Measurements from ENCODE around the gene ZGLP1. TPM values are rescaled to one million over a fixed set of nuclear protein-coding genes. Genes with fewer than 3 reads are reported as not detected.

The ZGLP1 gene
- total RNA-seq, 2 experiments from 2014 or later: 0.85 to 2.0 TPM

DNA sequence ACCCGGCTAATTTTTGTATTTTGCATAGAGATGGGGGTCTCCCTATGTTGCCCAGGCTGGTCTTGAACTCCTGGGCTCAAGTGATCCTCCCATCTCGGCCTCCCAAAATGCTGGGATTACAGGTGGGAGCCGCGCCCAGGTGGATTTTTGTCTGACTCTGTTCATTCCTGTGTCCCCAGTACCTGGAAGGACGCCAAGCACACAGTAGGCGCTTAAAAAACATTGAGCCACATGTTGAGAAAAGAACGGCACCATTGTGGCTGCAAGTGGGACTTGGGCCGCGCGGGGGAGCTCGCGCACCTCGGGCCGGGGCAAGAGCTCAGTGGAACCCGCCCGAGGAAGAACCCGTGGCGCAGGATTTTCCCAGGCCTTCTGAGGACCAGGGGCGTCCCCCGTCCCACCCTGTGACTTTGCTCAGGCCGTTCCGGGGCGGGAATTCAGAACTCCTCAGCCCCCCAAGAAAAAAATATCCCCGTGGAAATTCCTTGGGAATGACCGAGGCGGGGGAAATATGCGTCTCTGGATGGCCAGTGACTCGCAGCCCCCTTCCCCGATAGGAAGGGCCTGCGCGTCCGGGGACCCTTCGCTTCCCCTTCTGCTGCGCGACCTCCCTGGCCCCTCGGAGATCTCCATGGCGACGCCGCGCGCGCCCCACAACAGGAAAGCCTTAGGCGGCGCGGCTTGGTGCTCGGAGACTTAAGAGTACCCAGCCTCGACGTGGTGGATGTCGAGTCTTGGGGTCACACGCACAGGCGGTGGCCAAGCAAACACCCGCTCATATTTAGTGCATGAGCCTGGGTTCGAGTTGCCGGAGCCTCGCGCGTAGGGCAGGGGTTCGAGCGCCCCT is 40.1 kb downstream of the ZGLP1 start:
- ChIA-PET CTCF (interaction anchor here (0.6 to 6.5 kb wide), 28 partner anchors 9 to 863 kb away, joined by 3 to 212 read pairs (median 6); partner anchors contain the start of genes CDC37, FDX2, ICAM4 and ICAM5), POLR2A (interaction anchor here (0.5 to 4.7 kb wide), 9 partner anchors 9 to 123 kb away, joined by 3 to 69 read pairs (median 10); partner anchors contain the start of genes ICAM4, ICAM5 and RAVER1)
- no peaks in the 10 kb centered on the region for H3K27me3 Mint-ChIP-seq
- peaks cover 15% of the 10 kb centered on the region for H3K36me3 Mint-ChIP-seq
- no peaks in the 10 kb centered on the region for H3K9me3 Mint-ChIP-seq
- H3K4me3 Mint-ChIP-seq: peak overlapping the region; percentile 85
- DNase-seq: peak; percentile 93
- intact Hi-C loops (cut with micrococcal nuclease): loop anchor here (1.0 to 2.0 kb wide), 4 partner anchors 17 to 120 kb away; partner anchors contain the start of genes ICAM4, ICAM5 and TYK2
- peaks cover 30% of the 10 kb centered on the region for H3K4me1 Mint-ChIP-seq (ENCODE audit: low read depth)
- H3K27ac Mint-ChIP-seq: peak overlapping the region; percentile 89

DNA sequence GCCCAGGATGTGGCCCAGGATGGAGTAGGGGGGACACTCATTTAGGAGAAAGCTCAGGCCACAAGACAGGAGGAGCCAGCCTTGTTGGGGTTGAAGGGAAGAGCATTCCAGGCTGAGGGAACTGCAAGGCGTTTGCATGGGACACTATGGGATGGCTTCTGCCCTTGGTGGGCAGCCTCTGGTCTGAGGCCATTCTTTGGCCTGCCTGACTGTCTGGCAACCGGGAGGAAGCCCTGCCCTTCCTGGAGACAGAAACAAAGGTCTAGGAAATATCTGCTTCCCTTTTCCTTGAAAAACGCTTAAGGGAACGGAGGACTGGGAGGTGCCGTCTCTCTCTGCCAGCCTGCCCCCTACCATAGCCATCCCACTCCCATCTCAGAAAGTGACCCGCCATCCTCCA is 41.5 kb downstream of the ZGLP1 start:
- Mint-ChIP-seq H3K4me3 (no peak overlapping the region), H3K36me3 (peaks cover 10% of the 10 kb centered on the region), H3K4me1 (ENCODE audit: low read depth) (peaks cover 23% of the 10 kb centered on the region), H3K27me3 (no peaks in the 10 kb centered on the region), H3K9me3 (no peaks in the 10 kb centered on the region), H3K27ac (peak overlapping the region; percentile 1)
- no peak for DNase-seq
- POLR2A ChIA-PET: interaction anchor here (0.8 to 4.7 kb wide), 2 partner anchors 8 to 66 kb away, joined by 3 to 69 read pairs; no protein-coding TSS in a partner anchor
- intact Hi-C loops (cut with micrococcal nuclease): no loop called here
- CTCF ChIA-PET: interaction anchor here (0.7 to 6.5 kb wide), 4 partner anchors 9 to 136 kb away, joined by 3 to 212 read pairs (median 62); partner anchors contain the start of gene CDC37

DNA sequence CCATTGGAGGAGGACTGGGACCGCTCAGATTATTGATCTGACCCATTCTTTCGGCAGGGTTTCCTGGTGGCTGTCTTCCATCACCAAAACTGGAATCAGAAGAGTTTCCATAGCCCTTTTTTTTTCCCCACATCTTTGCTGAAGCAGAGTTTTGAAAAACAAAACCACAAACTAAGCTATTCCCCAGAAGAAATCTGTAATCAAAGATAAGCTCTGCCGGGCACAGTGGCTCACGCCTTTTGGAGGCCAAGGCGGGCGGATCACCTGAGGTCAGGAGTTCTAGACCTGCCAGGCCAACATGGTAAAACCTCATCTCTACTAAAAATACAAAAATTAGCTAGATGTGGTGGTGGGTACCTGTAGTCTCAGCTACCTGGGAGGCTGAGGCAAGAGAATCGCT is 42.9 kb downstream of the ZGLP1 start:
- ChIA-PET POLR2A (interaction anchor here (1.5 kb wide), 1 partner anchor 114 kb away, joined by 3 read pairs; the partner anchor contains the start of gene TYK2), CTCF (interaction anchor here (0.6 to 6.5 kb wide), 2 partner anchors 102 to 121 kb away, joined by 4 to 212 read pairs; no protein-coding TSS in a partner anchor)
- no peak for DNase-seq
- Mint-ChIP-seq H3K9me3 (no peaks in the 10 kb centered on the region), H3K36me3 (peaks cover 4% of the 10 kb centered on the region), H3K27ac (no peak overlapping the region), H3K4me1 (ENCODE audit: low read depth) (peaks cover 15% of the 10 kb centered on the region), H3K27me3 (no peaks in the 10 kb centered on the region), H3K4me3 (no peak overlapping the region)
- intact Hi-C loops (cut with micrococcal nuclease): no loop called here

DNA sequence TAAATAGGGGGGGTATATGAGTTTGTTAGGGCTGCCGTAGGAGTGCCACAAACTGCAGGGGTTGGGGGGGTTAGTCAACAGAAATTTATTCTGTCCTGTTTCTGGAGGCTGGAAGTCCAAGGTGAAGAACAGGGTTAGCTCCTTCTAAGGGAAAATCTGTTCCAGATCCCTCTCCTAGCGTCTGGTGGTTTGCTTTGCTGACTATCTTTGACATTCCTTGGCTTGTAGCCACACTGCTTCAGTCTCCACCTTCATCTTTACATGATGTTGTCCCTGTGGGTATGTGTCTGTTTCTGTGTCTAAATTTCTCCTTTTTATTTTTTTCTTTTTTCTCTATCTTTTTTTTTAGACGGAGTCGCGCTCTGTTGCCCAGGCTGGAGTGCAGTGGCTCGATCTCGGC is 46.8 kb downstream of the ZGLP1 start:
- POLR2A ChIA-PET: interaction anchor here (5.3 kb wide), 1 partner anchor 8 kb away, joined by 69 read pairs; the partner anchor contains the start of gene ICAM1
- peaks cover 6% of the 10 kb centered on the region for H3K36me3 Mint-ChIP-seq
- H3K4me3 Mint-ChIP-seq: no peak overlapping the region
- peaks cover 26% of the 10 kb centered on the region for H3K4me1 Mint-ChIP-seq (ENCODE audit: low read depth)
- CTCF ChIA-PET: interaction anchor here (0.7 to 9.4 kb wide), 4 partner anchors 12 to 130 kb away, joined by 3 to 189 read pairs (median 53); no protein-coding TSS in a partner anchor
- no peak overlapping the region for H3K27ac Mint-ChIP-seq
- no peaks in the 10 kb centered on the region for H3K27me3 Mint-ChIP-seq
- intact Hi-C loops (cut with micrococcal nuclease): no loop called here
- no peak for DNase-seq
- no peaks in the 10 kb centered on the region for H3K9me3 Mint-ChIP-seq

DNA sequence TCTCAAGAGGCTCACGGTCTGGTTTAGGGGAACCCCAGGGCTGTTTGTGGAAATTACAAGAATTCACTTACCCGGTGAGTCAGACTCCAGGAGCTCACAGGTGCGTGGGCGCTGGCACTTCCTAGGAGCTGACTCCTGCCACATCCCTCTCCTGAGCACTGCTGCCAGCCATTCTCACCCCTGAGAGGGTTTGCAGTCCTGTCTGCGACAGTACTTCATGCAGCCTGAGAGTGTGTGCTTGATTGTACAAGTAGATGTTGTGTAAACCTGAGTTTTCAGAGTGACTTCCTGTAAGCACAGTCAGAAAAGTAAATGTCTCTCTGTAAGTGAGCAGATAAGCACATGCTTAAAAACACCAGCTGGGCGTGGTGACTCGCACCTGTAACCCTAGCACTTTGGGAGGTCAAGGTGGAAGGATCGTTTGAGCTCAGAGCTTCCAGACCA is 49.5 kb downstream of the ZGLP1 start:
- Mint-ChIP-seq H3K36me3 (peaks cover 25% of the 10 kb centered on the region), H3K9me3 (no peaks in the 10 kb centered on the region), H3K4me3 (peak overlapping the region; percentile 48), H3K27ac (peak overlapping the region; percentile 93), H3K27me3 (no peaks in the 10 kb centered on the region), H3K4me1 (ENCODE audit: low read depth) (peaks cover 26% of the 10 kb centered on the region)
- ChIA-PET POLR2A (interaction anchor here (0.6 to 5.3 kb wide), 10 partner anchors 10 to 168 kb away, joined by 3 to 69 read pairs (median 3); partner anchors contain the start of genes ICAM1 and TYK2), CTCF (interaction anchor here (0.5 to 9.4 kb wide), 21 partner anchors 10 to 439 kb away, joined by 3 to 189 read pairs (median 8); partner anchors contain the start of genes CDC37, ICAM1, ICAM4 and ICAM5)
- DNase-seq: peak; percentile 89
- intact Hi-C loops (cut with micrococcal nuclease): loop anchor here (1.0 kb wide), 2 partner anchors 9 to 11 kb away; partner anchors contain the start of gene ICAM1

DNA sequence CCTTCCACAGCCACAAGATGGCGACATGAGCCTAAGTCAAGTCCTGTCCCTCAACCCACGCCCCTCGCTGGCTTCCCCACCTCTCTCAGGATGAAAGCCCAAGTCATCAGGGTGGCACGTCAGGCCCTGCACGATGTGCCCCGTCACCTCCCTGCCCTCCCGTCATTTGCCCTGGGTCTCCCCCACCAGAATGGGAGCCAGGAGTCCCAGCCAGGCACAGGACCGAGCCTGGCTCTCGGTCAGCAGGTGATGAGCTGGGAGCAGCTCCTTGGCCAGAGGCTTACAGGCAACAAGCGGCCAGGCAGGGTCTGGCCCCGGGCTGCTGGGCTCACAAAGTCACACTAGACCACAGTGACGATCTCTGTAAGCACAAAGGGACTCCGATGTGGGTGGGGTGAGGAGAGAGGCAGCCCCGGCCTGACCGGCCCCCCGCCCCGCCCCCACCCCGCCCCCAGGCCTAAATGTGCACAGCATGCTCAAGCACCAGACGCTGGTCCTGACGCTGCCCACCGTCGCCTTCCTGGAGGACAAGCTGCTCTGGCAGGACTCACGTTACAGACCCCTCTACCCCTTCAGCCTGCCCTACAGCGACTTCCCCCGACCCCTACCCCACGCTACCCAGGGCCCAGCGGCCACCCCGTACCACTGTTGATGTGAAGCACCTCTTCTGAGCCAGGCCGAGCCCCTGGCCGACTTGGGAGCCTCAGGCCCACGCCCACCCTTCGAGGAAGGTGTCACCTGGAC is 50.3 kb downstream of the ZGLP1 start:
- Mint-ChIP-seq H3K36me3 (peaks cover 29% of the 10 kb centered on the region), H3K4me1 (ENCODE audit: low read depth) (peaks cover 26% of the 10 kb centered on the region), H3K4me3 (no peak overlapping the region), H3K9me3 (no peaks in the 10 kb centered on the region), H3K27ac (peak overlapping the region; percentile 93), H3K27me3 (no peaks in the 10 kb centered on the region)
- ChIA-PET POLR2A (interaction anchor here (0.6 to 5.3 kb wide), 9 partner anchors 11 to 163 kb away, joined by 3 to 69 read pairs (median 3); partner anchors contain the start of genes ICAM1, ICAM5 and TYK2), CTCF (interaction anchor here (0.6 to 9.4 kb wide), 45 partner anchors 9 to 443 kb away, joined by 3 to 189 read pairs (median 4); partner anchors contain the start of genes CDC37, ICAM1, ICAM4 and ICAM5)
- intact Hi-C loops (cut with micrococcal nuclease): loop anchor here (1.0 to 2.0 kb wide), 2 partner anchors 121 to 130 kb away; partner anchors contain the start of gene TYK2
- DNase-seq: peak; percentile 98

DNA sequence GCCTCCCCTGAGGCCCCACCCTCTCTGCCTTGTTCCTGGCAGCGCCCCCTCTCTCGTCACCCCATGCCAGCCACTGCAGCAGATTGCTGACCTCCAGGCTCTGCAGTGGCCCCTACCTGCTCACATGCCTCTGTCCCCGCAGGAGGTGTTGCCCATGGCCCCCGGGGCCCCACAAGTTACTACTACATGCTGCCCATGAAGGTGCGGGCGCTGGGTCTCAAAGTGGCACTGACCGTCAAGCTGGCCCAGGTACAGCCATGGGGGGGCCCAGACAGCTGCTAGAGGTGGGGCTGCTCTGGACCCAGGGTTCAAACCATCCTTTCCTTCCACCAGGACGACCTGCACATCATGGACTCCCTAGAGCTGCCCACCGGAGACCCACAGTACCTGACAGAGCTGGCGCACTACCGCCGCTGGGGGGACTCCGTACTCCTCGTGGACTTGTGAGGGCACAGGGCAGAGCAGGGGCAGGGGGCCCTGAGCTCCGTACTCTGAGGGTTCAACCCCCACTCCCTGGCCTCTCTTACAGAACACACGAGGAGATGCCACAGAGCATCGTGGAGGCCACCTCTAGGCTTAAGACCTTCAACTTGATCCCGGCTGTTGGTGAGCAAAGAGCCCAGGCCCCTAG is 51.4 kb downstream of the ZGLP1 start:
- intact Hi-C loops (cut with micrococcal nuclease): loop anchor here (2.0 kb wide), 1 partner anchor 123 kb away; the partner anchor contains the start of gene TYK2
- Mint-ChIP-seq H3K27ac (no peak overlapping the region), H3K9me3 (no peaks in the 10 kb centered on the region), H3K27me3 (no peaks in the 10 kb centered on the region), H3K4me3 (no peak overlapping the region), H3K36me3 (peaks cover 31% of the 10 kb centered on the region), H3K4me1 (ENCODE audit: low read depth) (peaks cover 32% of the 10 kb centered on the region)
- POLR2A ChIA-PET: interaction anchor here (0.8 to 5.3 kb wide), 5 partner anchors 12 to 164 kb away, joined by 3 to 69 read pairs (median 13); partner anchors contain the start of genes ICAM1, ICAM5 and TYK2
- CTCF ChIA-PET: interaction anchor here (0.6 to 9.4 kb wide), 35 partner anchors 8 to 444 kb away, joined by 3 to 189 read pairs (median 4); partner anchors contain the start of genes CDC37, ICAM1, ICAM4 and ICAM5
- DNase-seq: no peak

DNA sequence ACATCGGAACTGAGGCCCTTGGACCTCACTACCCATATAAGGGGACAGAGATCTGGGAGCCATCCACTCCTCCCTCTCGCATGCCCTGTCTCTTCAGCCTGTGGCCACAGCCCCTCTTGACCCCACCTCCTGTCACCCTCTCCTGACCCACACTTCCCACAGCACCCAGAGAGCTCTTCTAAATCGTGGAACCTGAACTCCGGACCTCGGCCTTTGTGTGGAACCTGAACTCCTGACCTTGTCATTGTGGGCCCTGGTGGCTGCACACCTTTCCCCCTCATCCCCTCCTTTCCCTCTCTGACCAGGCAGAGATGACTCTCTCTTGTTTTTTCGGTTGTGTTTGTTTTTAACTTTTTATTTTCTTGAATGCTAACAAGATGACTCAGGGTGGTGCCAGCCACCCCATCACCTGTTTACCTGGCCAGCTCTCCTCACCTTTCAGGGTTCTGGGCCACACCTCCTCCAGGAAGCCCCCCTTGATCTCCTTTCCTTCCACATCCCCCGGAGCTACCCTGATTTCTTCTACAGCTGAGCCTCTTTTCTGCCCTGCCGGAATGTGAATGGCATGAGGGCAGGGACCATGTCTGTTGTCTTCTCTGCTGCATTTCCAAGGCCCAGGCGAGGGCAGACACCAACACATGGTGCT is 52.5 kb downstream of the ZGLP1 start:
- Mint-ChIP-seq H3K4me3 (no peak overlapping the region), H3K36me3 (peaks cover 37% of the 10 kb centered on the region), H3K9me3 (no peaks in the 10 kb centered on the region), H3K4me1 (ENCODE audit: low read depth) (peaks cover 36% of the 10 kb centered on the region), H3K27me3 (no peaks in the 10 kb centered on the region), H3K27ac (no peak overlapping the region)
- ChIA-PET POLR2A (interaction anchor here (0.6 kb wide), 1 partner anchor 13 kb away, joined by 5 read pairs; no protein-coding TSS in a partner anchor), CTCF (interaction anchor here (0.6 to 9.4 kb wide), 4 partner anchors 13 to 321 kb away, joined by 3 to 189 read pairs (median 5); no protein-coding TSS in a partner anchor)
- intact Hi-C loops (cut with micrococcal nuclease): no loop called here
- no peak for DNase-seq

DNA sequence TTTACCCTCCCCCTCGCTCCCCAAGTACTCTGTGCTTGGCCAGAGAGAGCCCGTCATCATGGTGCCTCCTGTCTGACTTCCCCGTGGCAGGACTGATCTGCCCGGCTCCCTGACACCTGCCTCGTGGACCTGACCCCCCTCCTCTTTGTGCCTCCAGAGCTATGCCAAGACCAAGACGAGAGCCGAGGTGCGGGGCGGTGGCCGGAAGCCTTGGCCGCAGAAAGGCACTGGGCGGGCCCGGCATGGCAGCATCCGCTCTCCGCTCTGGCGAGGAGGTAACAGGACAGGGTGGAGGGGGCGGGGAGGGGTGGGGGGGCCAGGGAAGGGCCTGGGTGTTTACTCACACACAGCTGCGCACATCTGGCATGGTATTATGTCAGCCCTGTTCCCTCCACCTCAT is 53.1 kb downstream of the ZGLP1 start:
- no peak for DNase-seq
- H3K27me3 Mint-ChIP-seq: no peaks in the 10 kb centered on the region
- ChIA-PET CTCF (interaction anchor here (0.6 to 9.4 kb wide), 4 partner anchors 14 to 322 kb away, joined by 3 to 189 read pairs (median 5); no protein-coding TSS in a partner anchor), POLR2A (interaction anchor here (0.6 kb wide), 1 partner anchor 14 kb away, joined by 5 read pairs; no protein-coding TSS in a partner anchor)
- peaks cover 39% of the 10 kb centered on the region for H3K36me3 Mint-ChIP-seq
- H3K4me3 Mint-ChIP-seq: no peak overlapping the region
- peaks cover 37% of the 10 kb centered on the region for H3K4me1 Mint-ChIP-seq (ENCODE audit: low read depth)
- intact Hi-C loops (cut with micrococcal nuclease): no loop called here
- H3K27ac Mint-ChIP-seq: no peak overlapping the region
- no peaks in the 10 kb centered on the region for H3K9me3 Mint-ChIP-seq

DNA sequence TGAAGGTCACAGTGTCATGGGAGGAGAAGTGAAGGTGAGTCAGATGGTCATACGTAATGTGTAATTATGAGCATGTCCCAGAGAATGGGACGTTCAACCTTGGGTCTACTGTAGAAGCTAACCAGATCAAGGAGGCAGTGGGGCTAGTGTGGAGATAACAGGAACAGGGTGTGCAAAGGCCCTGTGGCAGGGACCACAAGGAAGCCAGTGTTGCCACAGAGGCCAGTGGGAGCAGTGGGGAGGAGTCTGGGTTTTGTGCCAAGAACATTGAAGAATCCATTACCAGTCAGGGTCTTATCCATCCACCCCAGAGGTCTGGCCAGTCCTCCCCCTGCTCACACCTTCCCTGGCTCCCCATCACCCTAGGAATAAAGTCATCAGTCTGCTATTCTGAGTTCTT is 54.3 kb downstream of the ZGLP1 start:
- no peak overlapping the region for H3K4me3 Mint-ChIP-seq
- no peak for DNase-seq
- H3K27me3 Mint-ChIP-seq: no peaks in the 10 kb centered on the region
- no peaks in the 10 kb centered on the region for H3K9me3 Mint-ChIP-seq
- ChIA-PET CTCF (interaction anchor here (0.6 to 2.1 kb wide), 2 partner anchors 134 to 145 kb away, joined by 3 to 5 read pairs; no protein-coding TSS in a partner anchor), POLR2A (no interaction called here)
- H3K4me1 Mint-ChIP-seq (ENCODE audit: low read depth): peaks cover 35% of the 10 kb centered on the region
- peak overlapping the region; percentile 24 for H3K27ac Mint-ChIP-seq
- intact Hi-C loops (cut with micrococcal nuclease): no loop called here
- peaks cover 39% of the 10 kb centered on the region for H3K36me3 Mint-ChIP-seq
